ENCODE results near the gene LTK. TPM values are rescaled to one million over a fixed set of nuclear protein-coding genes. Genes with fewer than 3 reads are reported as not detected.

The LTK gene
- polyA plus RNA-seq, 3 donors = 0.12 TPM; not detected in 2

GRCh38 chr15:41482110-41482877 lies 31.3 kb downstream of the LTK start:
- WGBS (ENCODE audit: insufficient coverage) = no CpG with 5 or more reads among the region's 9 CpGs
- no peak overlapping the region for H3K4me3 Mint-ChIP-seq
- TF ChIP-seq CTCF (IDR thresholded peaks at IDR 0.05) = no peak

GRCh38 chr15:41480396-41481140 lies 33.1 kb downstream of the LTK start:
- 95% methylated on average over 7 of the region's 12 CpGs for WGBS (ENCODE audit: insufficient coverage)
- Histone ChIP-seq H3K27ac (ENCODE audit: low read depth in 1 of 2, low read length in 2 of 2) (no peak overlapping the region), H3K27me3 (ENCODE audit: control insufficient read depth in 2 of 2, insufficient read depth in 2 of 2, low read length in 2 of 2) (no peaks in the 10 kb centered on the region), H3K4me1 (ENCODE audit: control insufficient read depth in 1 of 2, insufficient read depth in 2 of 2, low read length in 2 of 2) (peaks cover 0 to 12% of the 10 kb centered on the region in 2 donors), H3K4me2 (replicated peaks; ENCODE audit: extremely low read depth, low read length, poor library complexity, severe bottlenecking) (no peak overlapping the region), H3K9me3 (replicated peaks in 1 of 2; ENCODE audit: control insufficient read depth in 1 of 2, insufficient read depth in 1 of 2, low read length in 2 of 2) (no peaks in the 10 kb centered on the region), H2AFZ (ENCODE audit: insufficient read depth, low read depth, low read length, poor library complexity, severe bottlenecking) (no peak overlapping the region), H3K4me3 (replicated peaks in 1 of 3; ENCODE audit: low read depth in 2 of 3, low read length in 3 of 3) (no peak overlapping the region), H3K9ac (ENCODE audit: insufficient read depth, low read length, poor library complexity, severe bottlenecking) (no peak overlapping the region), H4K20me1 (ENCODE audit: insufficient read depth, low read length) (no peaks in the 10 kb centered on the region), H3K79me2 (ENCODE audit: insufficient read depth, low read length) (no peaks in the 10 kb centered on the region), H3K36me3 (replicated peaks in 1 of 2; ENCODE audit: control insufficient read depth in 1 of 2, insufficient read depth in 2 of 2, low read length in 2 of 2) (peaks cover 67 to 80% of the 10 kb centered on the region in 2 donors)
- peaks cover 0 to 3% (median 1%) of the 10 kb centered on the region in 3 donors for H3K27me3 Mint-ChIP-seq (ENCODE audit: low read depth in 3 of 3)
- no peak for DNase-seq
- intact Hi-C loops (cut with micrococcal nuclease) = no loop called here
- peaks cover 5% of the 10 kb centered on the region for H3K4me1 Mint-ChIP-seq
- peaks cover 71 to 81% of the 10 kb centered on the region in 2 donors for H3K36me3 Mint-ChIP-seq
- peaks cover 0 to 3% (median 1%) of the 10 kb centered on the region in 7 donors for H3K9me3 Mint-ChIP-seq
- TF ChIP-seq CTCF (IDR thresholded peaks at IDR 0.05) = no peak
- no peak overlapping the region for H3K4me3 Mint-ChIP-seq
- H3K27ac Mint-ChIP-seq = no peak overlapping the region

More at GRCh38 chr15:41482110-41482877, 31.3 kb downstream of the LTK start:
- peaks cover 50 to 63% of the 10 kb centered on the region in 2 donors for H3K36me3 ChIP-seq (replicated peaks in 1 of 2; ENCODE audit: control insufficient read depth in 1 of 2, insufficient read depth in 2 of 2, low read length in 2 of 2)
- H3K36me3 Mint-ChIP-seq = peaks cover 54 to 64% of the 10 kb centered on the region in 2 donors
- peaks cover 0 to 3% (median 1%) of the 10 kb centered on the region in 7 donors for H3K9me3 Mint-ChIP-seq
- peaks cover under 1% of the 10 kb centered on the region for H3K4me1 Mint-ChIP-seq
- H3K9ac ChIP-seq (ENCODE audit: insufficient read depth, low read length, poor library complexity, severe bottlenecking) = no peak overlapping the region
- H3K4me3 ChIP-seq (replicated peaks in 1 of 3; ENCODE audit: low read depth in 2 of 3, low read length in 3 of 3) = no peak overlapping the region
- no peak for DNase-seq
- H3K4me2 ChIP-seq (replicated peaks; ENCODE audit: extremely low read depth, low read length, poor library complexity, severe bottlenecking) = no peak overlapping the region
- no peaks in the 10 kb centered on the region for H3K9me3 ChIP-seq (replicated peaks in 1 of 2; ENCODE audit: control insufficient read depth in 1 of 2, insufficient read depth in 1 of 2, low read length in 2 of 2)
- H2AFZ ChIP-seq (ENCODE audit: insufficient read depth, low read depth, low read length, poor library complexity, severe bottlenecking) = no peak overlapping the region
- intact Hi-C loops (cut with micrococcal nuclease) = no loop called here
- H3K79me2 ChIP-seq (ENCODE audit: insufficient read depth, low read length) = no peaks in the 10 kb centered on the region
- H3K27ac ChIP-seq (ENCODE audit: low read depth in 1 of 2, low read length in 2 of 2) = no peak overlapping the region
- H3K27ac Mint-ChIP-seq = no peak overlapping the region
- H3K27me3 Mint-ChIP-seq (ENCODE audit: low read depth in 3 of 3) = peaks cover 3 to 4% (median 4%) of the 10 kb centered on the region in 3 donors
- peaks cover 0 to 6% of the 10 kb centered on the region in 2 donors for H3K4me1 ChIP-seq (ENCODE audit: control insufficient read depth in 1 of 2, insufficient read depth in 2 of 2, low read length in 2 of 2)
- no peaks in the 10 kb centered on the region for H3K27me3 ChIP-seq (ENCODE audit: control insufficient read depth in 2 of 2, insufficient read depth in 2 of 2, low read length in 2 of 2)
- H4K20me1 ChIP-seq (ENCODE audit: insufficient read depth, low read length) = no peaks in the 10 kb centered on the region

Data from CD14-positive monocyte (primary cell).